ENCODE measurements around the gene GDI2. TPM values are rescaled to one million over a fixed set of nuclear protein-coding genes. Genes with fewer than 3 reads are reported as not detected.

The GDI2 gene
- total and polyA plus RNA-seq, 4 donors = 103 to 190 (median 155) TPM

DNA sequence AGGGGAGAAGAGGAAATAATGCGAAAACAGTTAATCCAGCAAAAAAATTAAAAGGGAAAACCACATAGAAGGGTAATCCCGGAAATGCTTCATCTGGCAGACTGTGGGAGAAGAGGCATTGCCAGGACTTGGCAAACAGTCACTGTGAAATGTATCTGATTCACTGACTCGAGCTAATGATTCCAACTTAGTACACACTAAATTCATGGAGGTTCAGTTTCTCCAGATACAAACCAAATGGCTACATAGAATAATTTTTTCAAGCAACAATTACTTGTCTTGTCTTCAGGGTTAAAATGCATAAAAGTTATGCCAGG, 36.4 kb downstream of the GDI2 start:
- H3K9me3 ChIP-seq (ENCODE audit: control insufficient read depth in 4 of 4, low read length in 3 of 4) = no peaks in the 10 kb centered on the region
- WGBS = 47% methylated on average over 3 of the region's 3 CpGs
- peaks cover 3 to 26% (median 14%) of the 10 kb centered on the region in 4 donors for H3K36me3 ChIP-seq (ENCODE audit: control insufficient read depth in 4 of 4, insufficient read depth in 3 of 4, low read depth in 1 of 4, low read length in 3 of 4)
- H3K9ac ChIP-seq (ENCODE audit: low read depth in 1 of 2, low read length in 2 of 2) = no peak overlapping the region
- H3K27ac ChIP-seq (ENCODE audit: low read depth in 1 of 2, low read length in 2 of 2) = no peak overlapping the region
- TF ChIP-seq ZBTB33 (IDR thresholded peaks at IDR 0.05) = no peak
- TF ChIP-seq, protein P1, sequence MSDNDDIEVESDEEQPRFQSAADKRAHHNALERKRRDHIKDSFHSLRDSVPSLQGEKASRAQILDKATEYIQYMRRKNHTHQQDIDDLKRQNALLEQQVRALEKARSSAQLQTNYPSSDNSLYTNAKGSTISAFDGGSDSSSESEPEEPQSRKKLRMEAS (IDR thresholded peaks at IDR 0.05) = no peak
- TF ChIP-seq CTCF (IDR thresholded peaks at IDR 0.05; ENCODE audit: low read depth, low read length, missing input control) = no peak
- no peak for TF ChIP-seq NR2F2 (IDR thresholded peaks at IDR 0.05)
- no peak for TF ChIP-seq YY1 (IDR thresholded peaks at IDR 0.05)
- TF ChIP-seq ATF3 (IDR thresholded peaks at IDR 0.05) = no peak
- no peak for TF ChIP-seq EGR1 (IDR thresholded peaks at IDR 0.05; ENCODE audit: low read depth in 2 of 2)
- no peak for TF ChIP-seq FOXA1 (IDR thresholded peaks at IDR 0.05)
- TF ChIP-seq GABPA (IDR thresholded peaks at IDR 0.05 in 1 of 2, conservative IDR thresholded peaks at IDR 0.05 in 1 of 2) = no peak
- TF ChIP-seq RXRA (IDR thresholded peaks at IDR 0.05) = no peak
- TF ChIP-seq SP1 (IDR thresholded peaks at IDR 0.05) = no peak
- TF ChIP-seq FOXA2 (IDR thresholded peaks at IDR 0.05) = no peak
- TF ChIP-seq, protein P2, sequence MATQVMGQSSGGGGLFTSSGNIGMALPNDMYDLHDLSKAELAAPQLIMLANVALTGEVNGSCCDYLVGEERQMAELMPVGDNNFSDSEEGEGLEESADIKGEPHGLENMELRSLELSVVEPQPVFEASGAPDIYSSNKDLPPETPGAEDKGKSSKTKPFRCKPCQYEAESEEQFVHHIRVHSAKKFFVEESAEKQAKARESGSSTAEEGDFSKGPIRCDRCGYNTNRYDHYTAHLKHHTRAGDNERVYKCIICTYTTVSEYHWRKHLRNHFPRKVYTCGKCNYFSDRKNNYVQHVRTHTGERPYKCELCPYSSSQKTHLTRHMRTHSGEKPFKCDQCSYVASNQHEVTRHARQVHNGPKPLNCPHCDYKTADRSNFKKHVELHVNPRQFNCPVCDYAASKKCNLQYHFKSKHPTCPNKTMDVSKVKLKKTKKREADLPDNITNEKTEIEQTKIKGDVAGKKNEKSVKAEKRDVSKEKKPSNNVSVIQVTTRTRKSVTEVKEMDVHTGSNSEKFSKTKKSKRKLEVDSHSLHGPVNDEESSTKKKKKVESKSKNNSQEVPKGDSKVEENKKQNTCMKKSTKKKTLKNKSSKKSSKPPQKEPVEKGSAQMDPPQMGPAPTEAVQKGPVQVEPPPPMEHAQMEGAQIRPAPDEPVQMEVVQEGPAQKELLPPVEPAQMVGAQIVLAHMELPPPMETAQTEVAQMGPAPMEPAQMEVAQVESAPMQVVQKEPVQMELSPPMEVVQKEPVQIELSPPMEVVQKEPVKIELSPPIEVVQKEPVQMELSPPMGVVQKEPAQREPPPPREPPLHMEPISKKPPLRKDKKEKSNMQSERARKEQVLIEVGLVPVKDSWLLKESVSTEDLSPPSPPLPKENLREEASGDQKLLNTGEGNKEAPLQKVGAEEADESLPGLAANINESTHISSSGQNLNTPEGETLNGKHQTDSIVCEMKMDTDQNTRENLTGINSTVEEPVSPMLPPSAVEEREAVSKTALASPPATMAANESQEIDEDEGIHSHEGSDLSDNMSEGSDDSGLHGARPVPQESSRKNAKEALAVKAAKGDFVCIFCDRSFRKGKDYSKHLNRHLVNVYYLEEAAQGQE (IDR thresholded peaks at IDR 0.05) = no peak
- DNase-seq (ENCODE audit: low spot score) = no peak
- H3K4me3 ChIP-seq (ENCODE audit: low read depth in 1 of 3, low read length in 3 of 3) = no peak overlapping the region
- H3K4me1 ChIP-seq (ENCODE audit: control insufficient read depth in 4 of 4, insufficient read depth in 4 of 4, low read length in 3 of 4) = peaks cover 0 to 5% (median 0%) of the 10 kb centered on the region in 4 donors
- H3K27me3 ChIP-seq (ENCODE audit: control insufficient read depth in 4 of 4, insufficient read depth in 4 of 4, low read length in 3 of 4) = no peaks in the 10 kb centered on the region

DNA sequence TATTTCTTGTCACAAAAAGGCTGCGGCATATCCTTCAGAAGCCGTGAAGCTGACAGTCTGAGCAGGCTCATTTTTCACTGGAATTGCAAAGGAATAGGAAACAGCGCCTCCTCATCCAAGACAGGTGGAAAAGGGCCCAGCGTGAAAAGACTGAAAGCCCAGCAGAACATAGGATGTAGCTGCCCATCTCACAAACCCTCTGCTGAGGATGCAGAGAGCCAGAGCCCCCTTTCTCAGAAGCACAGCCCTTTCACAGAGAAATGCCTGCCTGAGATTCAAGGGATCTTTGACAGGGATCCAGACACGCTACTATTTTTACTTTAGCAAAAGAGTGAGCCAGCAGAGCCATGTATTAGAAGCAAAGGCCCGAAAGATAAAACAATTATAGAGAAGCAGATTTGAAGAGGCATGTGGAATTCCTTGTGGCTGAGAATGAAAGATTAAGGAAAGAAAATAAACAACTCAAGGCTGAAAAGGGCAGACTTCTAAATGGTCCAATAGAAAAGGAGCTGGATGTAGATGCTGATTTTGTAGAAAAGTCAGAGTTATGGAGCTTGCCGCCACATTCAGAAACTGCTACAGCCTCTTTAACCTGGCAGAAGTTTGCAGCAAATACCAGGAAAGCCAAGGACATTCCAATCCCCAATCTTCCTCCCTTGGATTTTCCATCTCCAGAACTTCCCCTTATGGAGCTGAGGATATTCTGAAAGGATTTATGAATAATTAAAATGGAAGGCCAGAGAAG, 36.9 kb downstream of the GDI2 start:
- Histone ChIP-seq H3K27me3 (ENCODE audit: control insufficient read depth in 4 of 4, insufficient read depth in 4 of 4, low read length in 3 of 4) (no peaks in the 10 kb centered on the region), H3K4me3 (ENCODE audit: low read depth in 1 of 3, low read length in 3 of 3) (no peak overlapping the region), H3K36me3 (ENCODE audit: control insufficient read depth in 4 of 4, insufficient read depth in 3 of 4, low read depth in 1 of 4, low read length in 3 of 4) (peaks cover 3 to 25% (median 13%) of the 10 kb centered on the region in 4 donors), H3K9ac (ENCODE audit: low read depth in 1 of 2, low read length in 2 of 2) (no peak overlapping the region), H3K4me1 (ENCODE audit: control insufficient read depth in 4 of 4, insufficient read depth in 4 of 4, low read length in 3 of 4) (peaks cover 0 to 5% (median 0%) of the 10 kb centered on the region in 4 donors), H3K27ac (ENCODE audit: low read depth in 1 of 2, low read length in 2 of 2) (no peak overlapping the region), H3K9me3 (ENCODE audit: control insufficient read depth in 4 of 4, low read length in 3 of 4) (no peaks in the 10 kb centered on the region)
- no peak for DNase-seq (ENCODE audit: low spot score)
- WGBS = 91% methylated on average over 7 of the region's 7 CpGs
- TF ChIP-seq ATF3 (IDR thresholded peaks at IDR 0.05) (no peak), YY1 (IDR thresholded peaks at IDR 0.05) (no peak), HNF4G (IDR thresholded peaks at IDR 0.05) (no peak), RXRA (IDR thresholded peaks at IDR 0.05) (no peak), RAD21 (IDR thresholded peaks at IDR 0.05) (no peak), FOXA1 (IDR thresholded peaks at IDR 0.05) (no peak), CTCF (IDR thresholded peaks at IDR 0.05; ENCODE audit: low read depth, low read length, missing input control) (no peak), FOXA2 (IDR thresholded peaks at IDR 0.05) (no peak)
- TF ChIP-seq, protein P2 (IDR thresholded peaks at IDR 0.05) = no peak
